Panc1 (cell line): ENCODE results near the gene SLC16A3. TPM values are rescaled to one million over a fixed set of nuclear protein-coding genes. Genes with fewer than 3 reads are reported as not detected.

ENCODE experiments used
- ATAC-seq: fragments of 200-7000 bp; cut with Tn5 transposase; 2 replicates; pipeline ENCODE4 v1.9.1; 2020; ENCODE audit warnings: mild to moderate bottlenecking, moderate library complexity
- BruUV-seq: library from RNA; stranded (reverse); fragments of 400-500 nt; replicated peaks from 2 replicates; lab custom pipeline; 2021; lab: Mats Ljungman, UMichigan
- CTCF ChIA-PET: fragments of 300-600 bp; sonication (Branson Sonifier 250); formaldehyde crosslinking; loops from one replicate; lab custom pipeline; 2022; ENCODE audit warnings: antibody characterized with exemption; lab: Charles Lee
- POLR2A ChIA-PET: fragments of 300-600 bp; sonication (Branson Sonifier 250); formaldehyde crosslinking; loops from one replicate; lab custom pipeline; 2022; ENCODE audit warnings: antibody characterized with exemption; lab: Charles Lee
- DNase-seq: peaks from one replicate; pipeline ENCODE4 v3.0.0-alpha.2; 2010; ENCODE audit warnings: low read depth, low spot score
- H3K27ac ChIP-seq: 2 replicates; pipeline ENCODE4 v1.5.1; 2011; ENCODE audit warnings: mild to moderate bottlenecking, low read length, inconsistent platforms
- H3K27me3 ChIP-seq: fragments of 200-500 bp; sonication (Bioruptor generic); 2 replicates; pipeline ENCODE4 v1.6.0; 2014; ENCODE audit warnings: low read length, inconsistent platforms; ENCODE audit not compliant: control insufficient read depth, insufficient read depth
- H3K36me3 ChIP-seq: fragments of 200-500 bp; sonication (Bioruptor generic); 2 replicates; pipeline ENCODE4 v1.5.1; 2014; ENCODE audit warnings: inconsistent platforms, mild to moderate bottlenecking, low read length, moderate library complexity; ENCODE audit not compliant: control insufficient read depth, insufficient read depth
- H3K4me1 ChIP-seq: 2 replicates; pipeline ENCODE4 v1.5.1; 2011; ENCODE audit warnings: inconsistent platforms, mild to moderate bottlenecking, low read length, moderate library complexity; ENCODE audit not compliant: control insufficient read depth, insufficient read depth
- H3K4me3 ChIP-seq, 2 experiments: 2 replicates each; pipeline ENCODE4 v1.5.1; 2011 to 2012; ENCODE audit warnings: low read depth in 2 of 2, low read length in 2 of 2, mild to moderate bottlenecking in 2 of 2, inconsistent platforms in 1 of 2, moderate library complexity in 1 of 2
- H3K9me3 ChIP-seq: fragments of 200-500 bp; sonication (Bioruptor generic); 2 replicates; pipeline ENCODE4 v1.5.1; 2014; ENCODE audit warnings: low read depth, mild to moderate bottlenecking, inconsistent platforms, low read length, moderate library complexity; ENCODE audit not compliant: control insufficient read depth, insufficient read depth
- POLR2AphosphoS5 ChIP-seq: IDR thresholded peaks from 2 replicates; pipeline ENCODE4 v1.6.1; 2012; ENCODE audit warnings: mild to moderate bottlenecking, low read depth, low read length, moderate library complexity
- REST ChIP-seq, 2 experiments: IDR thresholded peaks; 2 replicates each; pipeline ENCODE4 v1.6.1; 2011 to 2012; ENCODE audit warnings: low read depth in 2 of 2, control low read depth in 1 of 2, low read length in 1 of 2, mild to moderate bottlenecking in 1 of 2, moderate library complexity in 1 of 2; ENCODE audit not compliant: insufficient read depth in 1 of 2
- SIN3A ChIP-seq: IDR thresholded peaks from 2 replicates; pipeline ENCODE4 v1.6.1; 2012; ENCODE audit warnings: low read depth, mild to moderate bottlenecking, low read length, moderate library complexity, borderline replicate concordance; ENCODE audit not compliant: insufficient read depth
- TCF7L2 ChIP-seq: IDR thresholded peaks from 2 replicates; pipeline ENCODE4 v1.6.1; 2011; ENCODE audit warnings: mild to moderate bottlenecking, low read depth, low read length, inconsistent platforms
- in situ Hi-C: cut with HindIII; loops from 2 replicates; pipeline ENCODE4 v1.10.0; 2016; ENCODE audit warnings: low sequenced_read_pairs, low pct_unique_long_range_greater_than_20kb
- intact Hi-C: fragments of 100-400 bp; cut with micrococcal nuclease; formaldehyde crosslinking; loops from one replicate; pipeline ENCODE4 v1.10.0; 2022; ENCODE audit not compliant: unreplicated experiment
- total RNA-seq: library from RNA; stranded (reverse); gene quantifications from one replicate; pipeline ENCODE4 v1.2.1, GENCODE V29; 2021; ENCODE audit not compliant: unreplicated experiment

Gene SLC16A3
- total RNA-seq, 1 experiment from 2014 or later: 581 TPM

- Histone ChIP-seq H3K4me1 (peaks cover 75% of the 10 kb centered on the region), H3K36me3 (peaks cover 12% of the 10 kb centered on the region), H3K27ac (peak overlapping the region; percentile 94), H3K9me3 (no peaks in the 10 kb centered on the region), H3K27me3 (no peaks in the 10 kb centered on the region), H3K4me3 (peak overlapping the region in 1 of 2 experiments; percentile 24; a peak in 3 of 4 replicates)
- CTCF ChIA-PET: interaction anchor here (0.6 kb wide), 2 partner anchors 39 to 290 kb away, joined by 3 read pairs; no protein-coding TSS in a partner anchor
- TSS peak; percentile 12 for BruUV-seq
- no peak for DNase-seq
- in situ Hi-C loops: no loop called here
- POLR2A ChIA-PET: no interaction called here
- no peak for ATAC-seq
- intact Hi-C loops: loop anchor here (10.0 kb wide), 1 partner anchor 130 kb away; no protein-coding TSS in a partner anchor
- TF ChIP-seq SIN3A (no peak), TCF7L2 (no peak), POLR2AphosphoS5 (0 out of 2 replicates have a peak, but pooled peaks have one; percentile 20)
Measured at GRCh38 chr17:82234211-82235055, 5.6 kb downstream of the SLC16A3 start.

- no peaks in the 10 kb centered on the region for H3K27me3 ChIP-seq
- H3K4me1 ChIP-seq: peaks cover 83% of the 10 kb centered on the region
- peak overlapping the region; percentile 94 for H3K27ac ChIP-seq
- peak overlapping the region in 1 of 2 experiments; percentile 24; a peak in 2 of 4 replicates for H3K4me3 ChIP-seq
- intact Hi-C loops: loop anchor here (10.0 kb wide), 1 partner anchor 130 kb away; no protein-coding TSS in a partner anchor
- ChIA-PET POLR2A (interaction anchor here (0.5 kb wide), 2 partner anchors 30 to 251 kb away, joined by 4 to 5 read pairs; no protein-coding TSS in a partner anchor), CTCF (no interaction called here)
- no peaks in the 10 kb centered on the region for H3K9me3 ChIP-seq
- in situ Hi-C loops: no loop called here
- TF ChIP-seq TCF7L2 (no peak), REST (IDR thresholded peaks at IDR 0.05; ENCODE audit: insufficient read depth in 1 of 2, low read depth in 2 of 2, low read length in 1 of 2) (no peak), POLR2AphosphoS5 (0 out of 2 replicates have a peak, but pooled peaks have one; percentile 5)
- DNase-seq: no peak
- peaks cover 4% of the 10 kb centered on the region for H3K36me3 ChIP-seq
- BruUV-seq: no TSS peak
- no peak for ATAC-seq
Measured at GRCh38 chr17:82235056-82235774, 6.4 kb downstream of the SLC16A3 start.

- Histone ChIP-seq H3K27me3 (no peaks in the 10 kb centered on the region), H3K36me3 (peaks cover 2% of the 10 kb centered on the region), H3K9me3 (no peaks in the 10 kb centered on the region), H3K27ac (peak overlapping the region; percentile 94), H3K4me1 (peaks cover 88% of the 10 kb centered on the region), H3K4me3 (no peak overlapping the region; a peak in 1 of 4 replicates)
- no peak for DNase-seq
- ATAC-seq: no peak
- ChIA-PET POLR2A (interaction anchor here (0.5 kb wide), 2 partner anchors 29 to 252 kb away, joined by 4 to 5 read pairs; no protein-coding TSS in a partner anchor), CTCF (interaction anchor here (1.1 kb wide), 1 partner anchor 29 kb away, joined by 4 read pairs; no protein-coding TSS in a partner anchor)
- in situ Hi-C loops: no loop called here
- intact Hi-C loops: loop anchor here (10.0 kb wide), 1 partner anchor 131 kb away; no protein-coding TSS in a partner anchor
- TF ChIP-seq POLR2AphosphoS5 (peak; percentile 14; the same call in 1 of the 2 replicates), TCF7L2 (no peak)
- no TSS peak for BruUV-seq
Measured at GRCh38 chr17:82235775-82236141, 6.9 kb downstream of the SLC16A3 start.
